HEK293T (cell line): ENCODE data around the gene CCR5AS.

ENCODE experiments used
- ARNT ChIP-seq: fragments of 450-650 bp; IDR thresholded peaks from 2 replicates; pipeline ENCODE4 v1.6.1; 2017; ENCODE audit warnings: mild to moderate bottlenecking
- BHLHE40 ChIP-seq: fragments of 450-650 bp; IDR thresholded peaks from 2 replicates; pipeline ENCODE4 v1.6.1; 2016; ENCODE audit warnings: mild to moderate bottlenecking, moderate library complexity, borderline replicate concordance
- FOXM1 ChIP-seq: fragments of 450-650 bp; IDR thresholded peaks from 2 replicates; pipeline ENCODE4 v1.6.1; 2017; ENCODE audit warnings: mild to moderate bottlenecking, borderline replicate concordance
- ZNF384 ChIP-seq: fragments of 450-650 bp; IDR thresholded peaks from 2 replicates; pipeline ENCODE4 v1.6.1; 2016

- TF ChIP-seq FOXM1 (no peak), ZNF384 (no peak), ARNT (no peak), BHLHE40 (no peak)
These were observed 53.8 kb downstream of the CCR5AS start for GRCh38 chr3:46353090-46353489.
